MV-4-11 (cell line): ENCODE data around the gene SLC15A4.
"Not testable (repeated sequence)": the region's sequence is repeated elsewhere in the genome, so short reads cannot be mapped to it uniquely, and the experiment has no call there.

Experiments used
- DNase-seq: peaks from one replicate; lab custom pipeline; 2025; lab: John Stamatoyannopoulos, UW

Gene SLC15A4

GRCh38 chr12:128844031-128844635 is 20.4 kb upstream of the SLC15A4 start:
- DNase-seq = peak; percentile 92

GRCh38 chr12:128843538-128843937 is 19.8 kb upstream of the SLC15A4 start:
- DNase-seq = peak; percentile 48

- no peak for DNase-seq
These were observed 18.8 kb upstream of the SLC15A4 start for GRCh38 chr12:128842579-128842978.

GRCh38 chr12:128840862-128841468 is 17.2 kb upstream of the SLC15A4 start:
- peak; percentile 85 for DNase-seq

- not testable (repeated sequence) for DNase-seq
These were observed 16.1 kb upstream of the SLC15A4 start for GRCh38 chr12:128839885-128840284.

GRCh38 chr12:128833418-128833817 is 9.7 kb upstream of the SLC15A4 start:
- no peak for DNase-seq

- peak; percentile 92 for DNase-seq
These were observed 6.7 kb upstream of the SLC15A4 start for GRCh38 chr12:128830505-128830893.

- peak; percentile 99 for DNase-seq
These were observed 6.2 kb upstream of the SLC15A4 start for GRCh38 chr12:128829861-128830504.

GRCh38 chr12:128827724-128828123 is 4.0 kb upstream of the SLC15A4 start:
- DNase-seq = no peak

GRCh38 chr12:128825835-128826234 is 2.1 kb upstream of the SLC15A4 start:
- DNase-seq = no peak

GRCh38 chr12:128823216-128823915 is 392 bp downstream of the SLC15A4 start:
- no peak for DNase-seq

- peak; percentile 92 for DNase-seq
These were observed 2.9 kb downstream of the SLC15A4 start for GRCh38 chr12:128820723-128821432.

GRCh38 chr12:128820253-128820652 is 3.5 kb downstream of the SLC15A4 start:
- DNase-seq = no peak

- DNase-seq = no peak
These were observed 4.2 kb downstream of the SLC15A4 start for GRCh38 chr12:128819293-128820144.

- peak; percentile 30 for DNase-seq
These were observed 5.4 kb downstream of the SLC15A4 start for GRCh38 chr12:128818065-128819022.

- DNase-seq = no peak
These were observed 6.4 kb downstream of the SLC15A4 start for GRCh38 chr12:128817111-128818015.

- no peak for DNase-seq
These were observed 7.2 kb downstream of the SLC15A4 start for GRCh38 chr12:128816643-128816920.

GRCh38 chr12:128815779-128816642 is 7.7 kb downstream of the SLC15A4 start:
- DNase-seq = no peak
